Endothelial cell of umbilical vein (primary cell): ENCODE data around the gene RIPOR1. TPM values are rescaled to one million over a fixed set of nuclear protein-coding genes. Genes with fewer than 3 reads are reported as not detected.
A peak's percentile ranks its signal among the peaks of the same experiment; 100 is the strongest.

Experiments
- BruUV-seq: library from RNA; stranded (reverse); fragments of 400-500 nt; replicated peaks from 2 replicates; lab custom pipeline; 2021; lab: Mats Ljungman, UMichigan
- CTCF ChIA-PET: fragments of 300-600, 350-600 bp; sonication (Branson Sonifier 250); formaldehyde crosslinking; loops from one replicate; lab custom pipeline; 2021; ENCODE audit warnings: antibody characterized with exemption, inconsistent platforms; lab: Charles Lee
- POLR2A ChIA-PET: fragments of 300-600, 350-600 bp; sonication (Branson Sonifier 250); formaldehyde crosslinking; loops from one replicate; lab custom pipeline; 2021; ENCODE audit warnings: antibody characterized with exemption, inconsistent platforms; lab: Charles Lee
- DNase-seq: peaks from one replicate; pipeline ENCODE4 v3.0.0-alpha.2; 2011; ENCODE audit warnings: low read depth, low spot score
- FAIRE-seq: peaks from 2 replicates; lab custom pipeline; 2011; peaks lifted over from hg19 to GRCh38; lab: Jason Lieb, UNC
- H2AFZ ChIP-seq: 2 replicates; pipeline ENCODE4 v1.6.0; 2012; ENCODE audit warnings: low read depth, low read length, control low read depth, inconsistent platforms
- H3K27ac ChIP-seq: 2 replicates; pipeline ENCODE4 v1.5.1; 2011; ENCODE audit warnings: low read depth, mild to moderate bottlenecking, control low read depth, low read length, moderate library complexity; ENCODE audit not compliant: insufficient read depth
- H3K27me3 ChIP-seq, 2 experiments: 2 replicates each; pipeline versions ENCODE4 v1.6.0 to v1.6.1; 2011; ENCODE audit warnings: low read length in 2 of 2, mixed read lengths in 1 of 2; ENCODE audit not compliant: control insufficient read depth in 2 of 2, insufficient read depth in 2 of 2
- H3K36me3 ChIP-seq, 2 experiments: 2 replicates in 1 of 2; 3 replicates in 1 of 2; pipeline ENCODE4 v1.5.1; 2011; ENCODE audit warnings: low read length in 2 of 2, mild to moderate bottlenecking in 1 of 2, moderate library complexity in 1 of 2; ENCODE audit not compliant: control insufficient read depth in 2 of 2, insufficient read depth in 2 of 2; ENCODE audit errors: extremely low read depth in 1 of 2
- H3K4me1 ChIP-seq: 3 replicates; pipeline ENCODE4 v1.5.1; 2011; ENCODE audit warnings: mild to moderate bottlenecking, low read length; ENCODE audit not compliant: control insufficient read depth, insufficient read depth; ENCODE audit errors: extremely low read depth
- H3K4me2 ChIP-seq: 2 replicates; pipeline ENCODE4 v1.6.1; 2011; ENCODE audit warnings: low read length, control low read depth, mixed read lengths; ENCODE audit not compliant: insufficient read depth
- H3K4me3 ChIP-seq, 3 experiments: fragments of 200-600 bp in 1 of 3; sonication (generic), shearing (Covaris generic) in 1 of 3; replicated peaks in 1 of 3; 2 replicates each; pipeline ENCODE4 v1.5.1; 2011 to 2016; ENCODE audit warnings: control low read depth in 3 of 3, low read length in 3 of 3, mild to moderate bottlenecking in 2 of 3, inconsistent platforms in 1 of 3, low read depth in 1 of 3, moderate library complexity in 1 of 3; ENCODE audit not compliant: insufficient read depth in 1 of 3
- H3K79me2 ChIP-seq: 2 replicates; pipeline ENCODE4 v1.6.0; 2012; ENCODE audit warnings: low read length, inconsistent platforms; ENCODE audit not compliant: control insufficient read depth, insufficient read depth
- H3K9ac ChIP-seq: replicated peaks from 2 replicates; pipeline ENCODE3; 2011; ENCODE audit warnings: low read length, control low read depth; ENCODE audit not compliant: insufficient read depth; ENCODE audit errors: extremely low read depth
- H3K9me1 ChIP-seq: replicated peaks from 3 replicates; pipeline ENCODE4 v1.6.0; 2011; ENCODE audit warnings: mild to moderate bottlenecking, low read length; ENCODE audit not compliant: control insufficient read depth, insufficient read depth; ENCODE audit errors: extremely low read depth
- H3K9me3 ChIP-seq: replicated peaks from 2 replicates; pipeline ENCODE4 v1.5.1; 2012; ENCODE audit warnings: low read length, inconsistent platforms; ENCODE audit not compliant: control insufficient read depth, insufficient read depth
- H4K20me1 ChIP-seq: replicated peaks from 2 replicates; pipeline ENCODE3; 2011; ENCODE audit warnings: mild to moderate bottlenecking, low read length; ENCODE audit not compliant: control insufficient read depth, insufficient read depth; ENCODE audit errors: extremely low read depth
- EZH2 ChIP-seq: IDR thresholded peaks from 2 replicates; pipeline ENCODE4 v1.6.1; 2012; ENCODE audit warnings: borderline replicate concordance, low read depth, mild to moderate bottlenecking, moderate library complexity, low read length, inconsistent platforms; ENCODE audit not compliant: severe bottlenecking
- FOS ChIP-seq: IDR thresholded peaks from 2 replicates; pipeline ENCODE4 v1.6.1; 2011; ENCODE audit warnings: mild to moderate bottlenecking, low read length, moderate library complexity, borderline replicate concordance; ENCODE audit not compliant: insufficient read depth
- GATA2 ChIP-seq: IDR thresholded peaks from 2 replicates; pipeline ENCODE4 v1.7.0; 2011; ENCODE audit warnings: low read depth, mild to moderate bottlenecking, moderate library complexity, mixed read lengths, low read length; ENCODE audit not compliant: insufficient read length, insufficient read depth
- JUN ChIP-seq: IDR thresholded peaks from 2 replicates; pipeline ENCODE4 v1.6.1; 2011; ENCODE audit warnings: borderline replicate concordance, low read depth; ENCODE audit not compliant: insufficient read length, insufficient read depth
- MYC ChIP-seq: IDR thresholded peaks from one replicate; pipeline ENCODE4 v1.6.1; 2011; ENCODE audit warnings: mild to moderate bottlenecking, low read depth, low read length
- POLR2A ChIP-seq: IDR thresholded peaks from 2 replicates; pipeline ENCODE4 v1.6.1; 2012; ENCODE audit warnings: low read depth, mild to moderate bottlenecking, control low read depth, low read length
- POLR2AphosphoS5 ChIP-seq: IDR thresholded peaks from 2 replicates; pipeline ENCODE4 v1.6.1; 2012; ENCODE audit warnings: low read depth, mild to moderate bottlenecking, control low read depth, low read length, moderate library complexity; ENCODE audit not compliant: insufficient read depth
- dilution Hi-C: fragments of 300-500 bp; cut with MboI; formaldehyde crosslinking; loops from one replicate; pipeline ENCODE4 v1.15.0; 2019; ENCODE audit warnings: low sequenced_read_pairs; ENCODE audit not compliant: extremely low pct_ligation_motif_present
- intact Hi-C: fragments of 100-400 bp; cut with micrococcal nuclease; formaldehyde crosslinking; loops from one replicate; pipeline ENCODE4 v1.10.0; 2022
- polyA plus RNA-seq, 4 experiments: library from polyadenylated mRNA; depleted of rRNA in 3 of 4; stranded (reverse) in 3 of 4; unstranded in 1 of 4; fragments of >200 nt; gene quantifications; 2 replicates each; pipeline versions ENCODE4 v1.2.1 to v1.2.3, GENCODE V29; 2011 to 2012; ENCODE audit warnings: missing spikeins in 1 of 4
- total RNA-seq: library from RNA; stranded (reverse); gene quantifications from 2 replicates; pipeline ENCODE4 v1.2.3, GENCODE V29; 2021
- TF ChIP-seq, protein P1 (sequence below): IDR thresholded peaks from 2 replicates; pipeline ENCODE4 v1.6.1; 2011; ENCODE audit not compliant: insufficient read depth, insufficient read length
- TF ChIP-seq, protein P2 (sequence below), 2 donors: IDR thresholded peaks; 1 replicate in 1 of 2; 2 replicates in 1 of 2; pipeline ENCODE4 v1.5.1; 2011; ENCODE audit warnings: low read length in 2 of 2, mild to moderate bottlenecking in 2 of 2, moderate library complexity in 2 of 2, control low read depth in 1 of 2, inconsistent platforms in 1 of 2, low read depth in 1 of 2; ENCODE audit not compliant: insufficient read depth in 1 of 2; ENCODE audit errors: extremely low read depth in 1 of 2

Gene RIPOR1
- total and polyA plus RNA-seq, 2 donors (not counting 3 experiments of a cell fraction or from before 2014, with no cell fraction given) = 45.3 to 144 TPM

DNA sequence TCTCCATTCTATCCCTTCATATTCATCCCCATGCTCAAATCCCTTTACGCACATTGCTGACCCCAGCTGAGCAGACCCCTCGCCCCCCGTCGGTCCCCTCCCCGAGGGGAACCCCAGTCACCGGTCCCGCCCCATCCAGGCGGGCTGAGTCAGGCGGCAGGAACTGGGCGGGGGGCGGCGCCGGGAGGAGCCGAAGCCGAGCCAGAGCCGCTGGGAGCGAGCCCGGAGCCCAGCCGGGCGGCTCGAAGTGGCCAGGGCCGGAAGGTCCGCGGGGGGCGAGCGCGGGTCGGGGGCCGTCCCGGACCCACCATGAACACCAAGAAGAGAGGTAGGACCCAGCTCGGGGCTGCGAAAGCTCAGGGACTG lies 8.6 kb downstream of the RIPOR1 start:
- Histone ChIP-seq H3K9me3 (no peaks in the 10 kb centered on the region), H2AFZ (peak overlapping the region; percentile 13), H3K79me2 (peaks cover 55% of the 10 kb centered on the region), H3K4me3 (peak overlapping the region; percentile 73 to 89 (median 88)), H3K9ac (peak overlapping the region; percentile 96), H3K36me3 (peaks cover 8 to 28% of the 10 kb centered on the region in 2 experiments), H4K20me1 (peaks cover 3% of the 10 kb centered on the region), H3K4me1 (peaks cover 24% of the 10 kb centered on the region), H3K27ac (peak overlapping the region; percentile 93), H3K27me3 (no peaks in the 10 kb centered on the region), H3K4me2 (peak overlapping the region; percentile 59), H3K9me1 (no peaks in the 10 kb centered on the region)
- ChIA-PET POLR2A (interaction anchor here (0.6 to 1.3 kb wide), 6 partner anchors 8 to 130 kb away, joined by 3 to 6 read pairs (median 4); partner anchors contain the start of gene CTCF), CTCF (interaction anchor here (0.6 to 14.4 kb wide), 18 partner anchors 8 to 182 kb away, joined by 3 to 246 read pairs (median 5); partner anchors contain the start of genes ACD, ATP6V0D1, CARMIL2 and CTCF)
- peak; percentile 79 for DNase-seq
- TF ChIP-seq GATA2 (no peak), POLR2A (peak; percentile 80), EZH2 (no peak), POLR2AphosphoS5 (peak; percentile 79), FOS (peak; percentile 48), MYC (no peak), JUN (no peak)
- TF ChIP-seq, protein P1, sequence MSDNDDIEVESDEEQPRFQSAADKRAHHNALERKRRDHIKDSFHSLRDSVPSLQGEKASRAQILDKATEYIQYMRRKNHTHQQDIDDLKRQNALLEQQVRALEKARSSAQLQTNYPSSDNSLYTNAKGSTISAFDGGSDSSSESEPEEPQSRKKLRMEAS = no peak
- TF ChIP-seq, protein P2, sequence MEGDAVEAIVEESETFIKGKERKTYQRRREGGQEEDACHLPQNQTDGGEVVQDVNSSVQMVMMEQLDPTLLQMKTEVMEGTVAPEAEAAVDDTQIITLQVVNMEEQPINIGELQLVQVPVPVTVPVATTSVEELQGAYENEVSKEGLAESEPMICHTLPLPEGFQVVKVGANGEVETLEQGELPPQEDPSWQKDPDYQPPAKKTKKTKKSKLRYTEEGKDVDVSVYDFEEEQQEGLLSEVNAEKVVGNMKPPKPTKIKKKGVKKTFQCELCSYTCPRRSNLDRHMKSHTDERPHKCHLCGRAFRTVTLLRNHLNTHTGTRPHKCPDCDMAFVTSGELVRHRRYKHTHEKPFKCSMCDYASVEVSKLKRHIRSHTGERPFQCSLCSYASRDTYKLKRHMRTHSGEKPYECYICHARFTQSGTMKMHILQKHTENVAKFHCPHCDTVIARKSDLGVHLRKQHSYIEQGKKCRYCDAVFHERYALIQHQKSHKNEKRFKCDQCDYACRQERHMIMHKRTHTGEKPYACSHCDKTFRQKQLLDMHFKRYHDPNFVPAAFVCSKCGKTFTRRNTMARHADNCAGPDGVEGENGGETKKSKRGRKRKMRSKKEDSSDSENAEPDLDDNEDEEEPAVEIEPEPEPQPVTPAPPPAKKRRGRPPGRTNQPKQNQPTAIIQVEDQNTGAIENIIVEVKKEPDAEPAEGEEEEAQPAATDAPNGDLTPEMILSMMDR (IDR thresholded peaks at IDR 0.05; ENCODE audit: extremely low read depth in 1 of 2, insufficient read depth in 1 of 2, low read depth in 1 of 2, low read length in 2 of 2) = no peak
- intact Hi-C loops (loop anchor here (1.0 kb wide), 2 partner anchors 8 to 16 kb away; no protein-coding TSS in a partner anchor), dilution Hi-C loops (no loop called here)
- no TSS peak for BruUV-seq
- FAIRE-seq = peak; percentile 76
